Uterus (tissue), 4 donors: Measurements from ENCODE around the gene IVNS1ABP. TPM values are rescaled to one million over a fixed set of nuclear protein-coding genes. Genes with fewer than 3 reads are reported as not detected.

Experiments
- DNase-seq, 2 donors: peaks; one replicate each; pipeline ENCODE4 v3.0.0-alpha.2; 2019 to 2020
- H3K27ac ChIP-seq, 2 donors: fragments of 200-600 bp; sonication (generic); 1 replicate in 1 of 2; 2 replicates in 1 of 2; pipeline ENCODE4 v1.5.1; 2016 to 2018
- H3K27me3 ChIP-seq, 2 donors: fragments of 200-600 bp; sonication (generic); one replicate each; pipeline ENCODE4 v1.5.1; 2018 to 2019; ENCODE audit warnings: control low read depth in 1 of 2
- H3K36me3 ChIP-seq, 2 donors: fragments of 200-600 bp; sonication (generic); one replicate each; pipeline ENCODE4 v1.5.1; 2019; ENCODE audit warnings: control low read depth in 1 of 2
- H3K4me1 ChIP-seq, 2 donors: fragments of 200-600 bp; sonication (generic); one replicate each; pipeline ENCODE4 v1.5.1; 2018 to 2019; ENCODE audit warnings: control low read depth in 1 of 2
- H3K4me3 ChIP-seq, 2 donors: fragments of 200-600 bp; sonication (generic); 1 replicate in 1 of 2; 2 replicates in 1 of 2; pipeline ENCODE4 v1.5.1; 2018 to 2019; ENCODE audit warnings: mild to moderate bottlenecking in 1 of 2
- H3K9me3 ChIP-seq, 2 donors: fragments of 200-600 bp; sonication (generic); one replicate each; pipeline ENCODE4 v1.5.1; 2019; ENCODE audit warnings: control low read depth in 1 of 2
- CTCF ChIP-seq, 4 experiments: fragments of 200-600 bp in 2 of 4; fragments of 450-650 bp in 2 of 4; sonication (generic) in 2 of 4; IDR thresholded peaks; one replicate each; pipeline ENCODE4 v1.5.1; 2016 to 2019; ENCODE audit warnings: antibody characterized with exemption in 4 of 4, mild to moderate bottlenecking in 2 of 4, moderate library complexity in 1 of 4
- POLR2A ChIP-seq, 2 donors: fragments of 450-650 bp; IDR thresholded peaks; one replicate each; pipeline ENCODE4 v1.6.1; 2016; ENCODE audit warnings: antibody characterized with exemption in 2 of 2, mild to moderate bottlenecking in 1 of 2, moderate library complexity in 1 of 2
- intact Hi-C: fragments of 100-400 bp; cut with DNase I; formaldehyde crosslinking; loops from one replicate; pipeline ENCODE4 v1.15.1; 2023; ENCODE audit warnings: low total_unique reads
- total RNA-seq, 4 donors: library from RNA; depleted of rRNA in 3 of 4; stranded (reverse); fragments of >200 nt in 3 of 4; gene quantifications; one replicate each; pipeline versions ENCODE4 v1.1.0 to v1.2.4, GENCODE V29; 2014 to 2023
- donor health status: DM: yes; HTN: yes; CAD: no.

Gene IVNS1ABP
- total RNA-seq, 4 donors from 2014 or later, result 28.8 to 113 (median 39.4) TPM

DNA sequence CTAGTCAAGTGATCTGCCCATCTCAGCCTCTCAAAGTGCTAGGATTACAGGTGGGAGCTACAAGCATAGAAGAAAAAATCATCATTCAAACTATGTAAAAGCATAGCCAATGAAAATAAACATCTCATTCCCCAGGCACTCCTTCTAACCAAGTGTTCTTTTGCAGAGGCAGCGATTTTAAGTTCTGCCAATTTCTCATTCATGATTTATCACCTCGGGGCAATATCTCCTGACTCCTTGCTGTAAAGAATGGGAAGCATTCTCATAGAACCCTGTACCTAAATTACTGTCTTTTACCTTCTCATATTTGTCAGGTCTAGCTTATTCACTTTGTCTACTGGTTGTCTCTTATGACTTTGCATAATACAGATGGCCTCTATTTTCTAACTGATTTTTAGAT is 32.5 kb upstream of the IVNS1ABP start:
- no peaks in the 10 kb centered on the region for H3K4me1 ChIP-seq
- intact Hi-C loops, result no loop called here
- no peak overlapping the region for H3K27ac ChIP-seq
- no peaks in the 10 kb centered on the region for H3K9me3 ChIP-seq
- TF ChIP-seq POLR2A (IDR thresholded peaks at IDR 0.05) (no peak), CTCF (IDR thresholded peaks at IDR 0.05) (no peak)
- H3K27me3 ChIP-seq, result no peaks in the 10 kb centered on the region
- no peak overlapping the region for H3K4me3 ChIP-seq
- no peaks in the 10 kb centered on the region for H3K36me3 ChIP-seq
- DNase-seq, result no peak

DNA sequence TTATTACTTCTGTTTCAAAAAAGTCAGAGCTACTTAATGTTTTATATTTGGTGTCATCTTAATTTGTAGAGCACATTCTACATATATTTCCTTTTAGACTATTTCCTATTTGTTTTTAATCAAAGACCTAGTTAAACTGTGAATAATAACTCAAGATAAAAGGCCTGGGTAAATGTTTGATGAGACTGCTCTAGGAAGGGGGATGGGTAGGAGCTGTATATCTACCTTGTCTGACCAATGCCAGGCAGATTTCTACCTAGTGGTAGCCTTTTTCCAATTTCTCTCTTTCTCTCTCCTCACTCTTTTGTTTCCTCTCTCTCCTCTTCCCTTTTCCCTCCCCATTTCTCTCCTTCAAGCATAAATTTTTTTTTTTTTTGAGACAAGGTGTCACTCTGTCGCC is 31.9 kb upstream of the IVNS1ABP start:
- no peaks in the 10 kb centered on the region for H3K36me3 ChIP-seq
- no peaks in the 10 kb centered on the region for H3K9me3 ChIP-seq
- no peaks in the 10 kb centered on the region for H3K4me1 ChIP-seq
- DNase-seq, result no peak
- no peak overlapping the region for H3K4me3 ChIP-seq
- H3K27ac ChIP-seq, result no peak overlapping the region
- intact Hi-C loops, result no loop called here
- H3K27me3 ChIP-seq, result no peaks in the 10 kb centered on the region
- TF ChIP-seq CTCF (IDR thresholded peaks at IDR 0.05) (no peak), POLR2A (IDR thresholded peaks at IDR 0.05) (no peak)

GRCh38 chr1:185348296-185348695 is 31.3 kb upstream of the IVNS1ABP start:
- no peaks in the 10 kb centered on the region for H3K9me3 ChIP-seq
- no peaks in the 10 kb centered on the region for H3K36me3 ChIP-seq
- no peaks in the 10 kb centered on the region for H3K27me3 ChIP-seq
- H3K4me1 ChIP-seq, result no peaks in the 10 kb centered on the region
- intact Hi-C loops, result no loop called here
- H3K27ac ChIP-seq, result no peak overlapping the region
- TF ChIP-seq CTCF (IDR thresholded peaks at IDR 0.05) (no peak), POLR2A (IDR thresholded peaks at IDR 0.05) (no peak)
- no peak for DNase-seq
- no peak overlapping the region for H3K4me3 ChIP-seq

GRCh38 chr1:185345913-185346720 is 29.1 kb upstream of the IVNS1ABP start:
- Histone ChIP-seq H3K36me3 (no peaks in the 10 kb centered on the region), H3K27ac (no peak overlapping the region), H3K4me1 (no peaks in the 10 kb centered on the region), H3K9me3 (no peaks in the 10 kb centered on the region), H3K4me3 (no peak overlapping the region), H3K27me3 (no peaks in the 10 kb centered on the region)
- intact Hi-C loops, result no loop called here
- TF ChIP-seq POLR2A (IDR thresholded peaks at IDR 0.05), result no peak
- TF ChIP-seq CTCF (IDR thresholded peaks at IDR 0.05), result no peak
- DNase-seq, result no peak

- no peak overlapping the region for H3K4me3 ChIP-seq
- H3K27me3 ChIP-seq, result no peaks in the 10 kb centered on the region
- no peaks in the 10 kb centered on the region for H3K36me3 ChIP-seq
- no peaks in the 10 kb centered on the region for H3K9me3 ChIP-seq
- intact Hi-C loops, result no loop called here
- no peak for TF ChIP-seq POLR2A (IDR thresholded peaks at IDR 0.05)
- TF ChIP-seq CTCF (IDR thresholded peaks at IDR 0.05), result no peak
- H3K4me1 ChIP-seq, result no peaks in the 10 kb centered on the region
- H3K27ac ChIP-seq, result no peak overlapping the region
- DNase-seq, result no peak
Measured at GRCh38 chr1:185343306-185343705, 26.3 kb upstream of the IVNS1ABP start.
